ENCODE results near the gene MPL.

GRCh38 chr1:43316738-43317520 is 20.7 kb upstream of the MPL start:
- TF ChIP-seq ZNF530 (CRISPR knock-in tag; IDR thresholded peaks at IDR 0.05; ENCODE audit: low read depth), result no peak
- no peak for TF ChIP-seq TCF7L2 (IDR thresholded peaks at IDR 0.05; ENCODE audit: low read depth, low read length)
- TF ChIP-seq MTF1 (CRISPR knock-in tag; IDR thresholded peaks at IDR 0.05), result no peak
- no peak for TF ChIP-seq POLR2A (IDR thresholded peaks at IDR 0.05; ENCODE audit: insufficient read depth in 1 of 2, low read depth in 2 of 2, low read length in 2 of 2)
- no peak for TF ChIP-seq ZNF547 (CRISPR knock-in tag; IDR thresholded peaks at IDR 0.05)
- TF ChIP-seq FOXJ3 (CRISPR knock-in tag; IDR thresholded peaks at IDR 0.05; ENCODE audit: borderline replicate concordance), result no peak
- TF ChIP-seq ATF3 (CRISPR knock-in tag; IDR thresholded peaks at IDR 0.05), result no peak
- no peak for TF ChIP-seq SRF (IDR thresholded peaks at IDR 0.05; ENCODE audit: low read depth, low read length)
- no peak for TF ChIP-seq BCL3 (CRISPR knock-in tag; IDR thresholded peaks at IDR 0.05)

Data from HepG2 (cell line).